Retinal pigment epithelial cell (primary cell): ENCODE measurements around the gene VAV3.

Experiments
- DNase-seq: peaks from one replicate; pipeline ENCODE4 v3.0.0-alpha.2; 2010; ENCODE audit warnings: low read depth
- H3K4me3 ChIP-seq: 2 replicates; pipeline ENCODE4 v1.5.1; 2011; ENCODE audit warnings: mild to moderate bottlenecking, low read length, control low read depth, moderate library complexity
- CTCF ChIP-seq: conservative IDR thresholded peaks from 2 replicates; pipeline ENCODE4 v1.5.1; 2011; ENCODE audit warnings: low read depth, low read length, control low read depth, inconsistent platforms

The VAV3 gene

GRCh38 chr1:107541412-107541811 is 423.6 kb downstream of the VAV3 start:
- TF ChIP-seq CTCF = no peak
- no peak for DNase-seq

GRCh38 chr1:107538502-107538901 is 426.5 kb downstream of the VAV3 start:
- H3K4me3 ChIP-seq = no peak overlapping the region
- TF ChIP-seq CTCF = no peak
- no peak for DNase-seq

More at GRCh38 chr1:107541412-107541811, 423.6 kb downstream of the VAV3 start:
- H3K4me3 ChIP-seq = no peak overlapping the region

- no peak for DNase-seq
- no peak overlapping the region for H3K4me3 ChIP-seq
- TF ChIP-seq CTCF = no peak
Observed at GRCh38 chr1:107536266-107536665, 428.7 kb downstream of the VAV3 start.

GRCh38 chr1:107535091-107535490 is 429.9 kb downstream of the VAV3 start:
- H3K4me3 ChIP-seq = no peak overlapping the region
- no peak for DNase-seq
- TF ChIP-seq CTCF = no peak

- no peak for DNase-seq
Observed at GRCh38 chr1:107534632-107535031, 430.3 kb downstream of the VAV3 start.

GRCh38 chr1:107533436-107533835 is 431.5 kb downstream of the VAV3 start:
- no peak overlapping the region for H3K4me3 ChIP-seq
- DNase-seq = no peak
- TF ChIP-seq CTCF = no peak

More at GRCh38 chr1:107534632-107535031, 430.3 kb downstream of the VAV3 start:
- H3K4me3 ChIP-seq = no peak overlapping the region
- no peak for TF ChIP-seq CTCF

GRCh38 chr1:107532318-107532717 is 432.7 kb downstream of the VAV3 start:
- H3K4me3 ChIP-seq = no peak overlapping the region
- no peak for TF ChIP-seq CTCF
- DNase-seq = no peak
